B cell (primary cell): ENCODE measurements around the gene NAV1. TPM values are rescaled to one million over a fixed set of nuclear protein-coding genes. Genes with fewer than 3 reads are reported as not detected.

Experiments used
- ATAC-seq: fragments of 200-7000 bp; cut with Tn5 transposase; one replicate; pipeline ENCODE4 v1.10.0; 2021; ENCODE audit warnings: low read depth, mild to moderate bottlenecking, moderate number of reproducible peaks, moderate library complexity
- CTCF ChIA-PET: fragments of 350-600 bp; sonication (Branson Sonifier 250); formaldehyde crosslinking; loops from one replicate; lab custom pipeline; 2021; ENCODE audit warnings: antibody characterized with exemption, inconsistent platforms; lab: Charles Lee
- POLR2A ChIA-PET: fragments of 350-600 bp; sonication (Branson Sonifier 250); formaldehyde crosslinking; loops from one replicate; lab custom pipeline; 2021; ENCODE audit warnings: antibody characterized with exemption; lab: Charles Lee
- DNase-seq: peaks from one replicate; pipeline ENCODE4 v3.0.0; 2013
- H2AFZ ChIP-seq: 2 replicates; pipeline ENCODE4 v1.6.1; 2012; ENCODE audit warnings: mild to moderate bottlenecking, low read depth, low read length; ENCODE audit not compliant: insufficient read depth, poor library complexity, severe bottlenecking
- H3K27ac ChIP-seq, 2 donors: 1 replicate in 1 of 2; 2 replicates in 1 of 2; pipeline ENCODE4 v1.5.1; 2012 to 2013; ENCODE audit warnings: low read length in 2 of 2, mild to moderate bottlenecking in 2 of 2, moderate library complexity in 1 of 2
- H3K27me3 ChIP-seq, 4 experiments: fragments of 200-600 bp in 1 of 4; sonication (generic) in 1 of 4; replicated peaks in 1 of 4; 1 replicate in 2 of 4; 2 replicates in 2 of 4; pipeline versions ENCODE4 v1.6.1 to v1.7.0; 2013 to 2016; ENCODE audit warnings: low read length in 3 of 4, mild to moderate bottlenecking in 2 of 4, mixed read lengths in 1 of 4, moderate library complexity in 1 of 4; ENCODE audit not compliant: insufficient read depth in 4 of 4, control insufficient read depth in 3 of 4; ENCODE audit errors: control extremely low read depth in 1 of 4
- H3K36me3 ChIP-seq, 2 experiments: replicated peaks in 1 of 2; 1 replicate in 1 of 2; 2 replicates in 1 of 2; pipeline versions ENCODE4 v1.6.1 to v1.7.1; 2013; ENCODE audit warnings: low read length in 1 of 2; ENCODE audit not compliant: insufficient read depth in 2 of 2, control insufficient read depth in 1 of 2; ENCODE audit errors: control extremely low read depth in 1 of 2, extremely low read depth in 1 of 2
- H3K4me1 ChIP-seq, 2 donors: fragments of 200-600 bp in 1 of 2; sonication (generic) in 1 of 2; 1 replicate in 1 of 2; 2 replicates in 1 of 2; pipeline versions ENCODE4 v1.5.1 to v1.6.1; 2013 to 2017; ENCODE audit warnings: low read length in 2 of 2; ENCODE audit not compliant: control insufficient read depth in 2 of 2, insufficient read depth in 2 of 2
- H3K4me2 ChIP-seq: replicated peaks from 2 replicates; pipeline ENCODE3; 2012; ENCODE audit warnings: mild to moderate bottlenecking, low read depth, low read length; ENCODE audit not compliant: poor library complexity, severe bottlenecking
- H3K4me3 ChIP-seq, 5 experiments: fragments of 200-600 bp in 1 of 5; sonication (generic) in 1 of 5; 1 replicate in 3 of 5; 2 replicates in 2 of 5; pipeline versions ENCODE4 v1.5.1 to v1.7.0; 2011 to 2016; ENCODE audit warnings: low read length in 4 of 5, mild to moderate bottlenecking in 4 of 5, low read depth in 2 of 5, control low read depth in 1 of 5, moderate library complexity in 1 of 5; ENCODE audit not compliant: insufficient read depth in 1 of 5; ENCODE audit errors: control extremely low read depth in 1 of 5, extremely low read depth in 1 of 5
- H3K79me2 ChIP-seq: fragments of 200-600 bp; sonication (generic); one replicate; pipeline ENCODE4 v1.6.0; 2016; ENCODE audit warnings: low read length; ENCODE audit not compliant: control insufficient read depth, insufficient read depth
- H3K9ac ChIP-seq: fragments of 200-600 bp; sonication (generic); 2 replicates; pipeline ENCODE4 v1.6.1; 2017; ENCODE audit warnings: mild to moderate bottlenecking, low read length, moderate library complexity
- H3K9me3 ChIP-seq, 3 donors: one replicate each; pipeline versions ENCODE4 v1.6.1 to v1.7.1; 2013; ENCODE audit warnings: low read length in 2 of 3; ENCODE audit not compliant: control insufficient read depth in 2 of 3, insufficient read depth in 1 of 3; ENCODE audit errors: control extremely low read depth in 1 of 3
- H4K20me1 ChIP-seq: 2 replicates; pipeline ENCODE4 v1.6.0; 2012; ENCODE audit warnings: mild to moderate bottlenecking, low read length; ENCODE audit not compliant: insufficient read depth, control insufficient read depth, poor library complexity, severe bottlenecking
- H3K27ac Mint-ChIP-seq: one replicate; pipeline ENCODE4 v1.8.0; 2021; ENCODE audit warnings: mixed read lengths
- H3K27me3 Mint-ChIP-seq: one replicate; pipeline ENCODE4 v1.8.0; 2021; ENCODE audit warnings: mixed read lengths
- H3K4me1 Mint-ChIP-seq: one replicate; pipeline ENCODE4 v1.8.0; 2021; ENCODE audit warnings: mixed read lengths
- H3K4me3 Mint-ChIP-seq: one replicate; pipeline ENCODE4 v1.8.0; 2021; ENCODE audit warnings: mixed read lengths
- H3K9me3 Mint-ChIP-seq: one replicate; pipeline ENCODE4 v1.8.0; 2022; ENCODE audit warnings: mixed read lengths; ENCODE audit not compliant: insufficient read depth
- CTCF ChIP-seq: fragments of 200-600 bp; IDR thresholded peaks from one replicate; pipeline ENCODE4 v1.8.0; 2022; ENCODE audit warnings: antibody characterized with exemption, mild to moderate bottlenecking
- EZH2 ChIP-seq: IDR thresholded peaks from 2 replicates; pipeline ENCODE4 v1.6.1; 2012; ENCODE audit warnings: borderline replicate concordance, low read depth, mild to moderate bottlenecking, moderate library complexity, low read length; ENCODE audit not compliant: insufficient read depth, poor library complexity, severe bottlenecking
- whole genome bisulfite sequencing: methylation state at CpG from one replicate; pipeline ENCODE4 v1.1.5; 2013; ENCODE audit warnings: missing lambda C conversion rate; ENCODE audit not compliant: insufficient coverage; 5-methylcytosine and 5-hydroxymethylcytosine counted together
- intact Hi-C: fragments of 100-400 bp; cut with micrococcal nuclease; formaldehyde crosslinking; loops from one replicate; pipeline ENCODE4 v1.10.0; 2022
- polyA plus RNA-seq: library from polyadenylated mRNA; depleted of rRNA; stranded (reverse); fragments of >200 nt; gene quantifications from 2 replicates; pipeline ENCODE4 v1.2.3, GENCODE V29; 2012
- total RNA-seq, 2 donors: library from RNA; stranded (reverse); fragments of 120-200 nt in 1 of 2; gene quantifications; 1 replicate in 1 of 2; 2 replicates in 1 of 2; pipeline versions ENCODE4 v1.2.3 to v1.2.4, GENCODE V29; 2013 to 2022

The NAV1 gene
- total and polyA plus RNA-seq, 2 donors (not counting 1 experiment from before 2014, with no cell fraction given) = 1.5 to 4.3 TPM

GRCh38 chr1:201506557-201507359 is 32.2 kb upstream of the NAV1 start, which contains the start of gene CSRP1:
TSS of gene CSRP1 (minus strand) at chr1:201507123. CDS start at chr1:201496303, 10,820 bp downstream.
- Mint-ChIP-seq H3K4me3 (peak within 1 kb of the TSS; percentile 94), H3K27ac (peak within 1 kb of the TSS; percentile 86), H3K9me3 (no peaks in the 10 kb centered on the region), H3K4me1 (peaks cover 35% of the 10 kb centered on the region), H3K27me3 (no peaks in the 10 kb centered on the region)
- H3K4me3 ChIP-seq = peak within 1 kb of the TSS; percentile 26 to 87 (median 67)
- peak; percentile 96 for ATAC-seq
- CTCF ChIA-PET = interaction anchor here (0.8 to 2.0 kb wide), 4 partner anchors 9 to 33 kb away, joined by 3 to 25 read pairs (median 4); no protein-coding TSS in a partner anchor
- POLR2A ChIA-PET = interaction anchor here (1.1 kb wide), 2 partner anchors 25 to 29 kb away, joined by 3 to 4 read pairs; no protein-coding TSS in a partner anchor
- H3K79me2 ChIP-seq = peaks cover 22% of the 10 kb centered on the region
- no peaks in the 10 kb centered on the region for H3K9me3 ChIP-seq
- no peaks in the 10 kb centered on the region for H4K20me1 ChIP-seq
- DNase-seq = peak; percentile 85
- H3K4me2 ChIP-seq = peak within 1 kb of the TSS; percentile 98
- under 1% methylated on average over 71 of the region's 71 CpGs for WGBS
- no peaks in the 10 kb centered on the region for H3K36me3 ChIP-seq
- H2AFZ ChIP-seq = peak within 1 kb of the TSS; percentile 92
- peak within 1 kb of the TSS; percentile 84 for H3K9ac ChIP-seq
- no peak for TF ChIP-seq EZH2
- peak; percentile 3 for TF ChIP-seq CTCF
- no peaks in the 10 kb centered on the region for H3K27me3 ChIP-seq
- H3K27ac ChIP-seq = peak within 1 kb of the TSS; percentile 12 to 67
- H3K4me1 ChIP-seq = peaks cover 20 to 28% of the 10 kb centered on the region in 2 donors
- intact Hi-C loops = loop anchor here (1.0 to 5.0 kb wide), 2 partner anchors 24 to 656 kb away; partner anchors contain the start of gene PTPN7
